ENCODE data around the gene MXRA8.

MXRA8 gene

GRCh38 chr1:1365875-1366698 is 7.7 kb upstream of the MXRA8 start:
- no peak for DNase-seq

GRCh38 chr1:1364266-1364665 is 5.9 kb upstream of the MXRA8 start:
- DNase-seq = no peak

GRCh38 chr1:1361982-1362423 is 3.6 kb upstream of the MXRA8 start:
- DNase-seq = no peak

GRCh38 chr1:1361233-1361981 is 3.1 kb upstream of the MXRA8 start:
- DNase-seq = no peak

- DNase-seq = no peak
Measured at GRCh38 chr1:1360506-1361169, 2.3 kb upstream of the MXRA8 start.

GRCh38 chr1:1359664-1360468 is 1.5 kb upstream of the MXRA8 start:
- DNase-seq = no peak

- no peak for DNase-seq
Measured at GRCh38 chr1:1359308-1359663, 931 bp upstream of the MXRA8 start.

- DNase-seq = no peak
Measured at GRCh38 chr1:1357871-1358432, 403 bp downstream of the MXRA8 start.

GRCh38 chr1:1356796-1357401 is 1.5 kb downstream of the MXRA8 start:
- DNase-seq = no peak

- no peak for DNase-seq
Measured at GRCh38 chr1:1356166-1356795, 2.1 kb downstream of the MXRA8 start.

- no peak for DNase-seq
Measured at GRCh38 chr1:1355416-1355815, 2.9 kb downstream of the MXRA8 start.

GRCh38 chr1:1354271-1355247 is 3.8 kb downstream of the MXRA8 start:
- no peak for DNase-seq

- no peak for DNase-seq
Measured at GRCh38 chr1:1353389-1354151, 4.8 kb downstream of the MXRA8 start.

GRCh38 chr1:1352786-1353388 is 5.5 kb downstream of the MXRA8 start:
- no peak for DNase-seq

GRCh38 chr1:1351511-1352427 is 6.6 kb downstream of the MXRA8 start:
- DNase-seq = no peak

- DNase-seq = peak; percentile 68
Measured at GRCh38 chr1:1349256-1350012, 8.9 kb downstream of the MXRA8 start, which contains the start of gene DVL1. Gene DVL1, minus strand, starts transcription at chr1:1349418. Its CDS starts 353 bp downstream, at chr1:1349065.
